GM19455 (cell line): ENCODE results near the gene CPEB3.
"Not testable (repeated sequence)": the region's sequence is repeated elsewhere in the genome, so short reads cannot be mapped to it uniquely, and the experiment has no call there.

ENCODE experiments used
- ATAC-seq: cut with Tn5 transposase; IDR thresholded peaks from one replicate; pipeline ENCODE4 v1.9.1; 2021; ENCODE audit not compliant: unreplicated experiment

CPEB3 gene

DNA sequence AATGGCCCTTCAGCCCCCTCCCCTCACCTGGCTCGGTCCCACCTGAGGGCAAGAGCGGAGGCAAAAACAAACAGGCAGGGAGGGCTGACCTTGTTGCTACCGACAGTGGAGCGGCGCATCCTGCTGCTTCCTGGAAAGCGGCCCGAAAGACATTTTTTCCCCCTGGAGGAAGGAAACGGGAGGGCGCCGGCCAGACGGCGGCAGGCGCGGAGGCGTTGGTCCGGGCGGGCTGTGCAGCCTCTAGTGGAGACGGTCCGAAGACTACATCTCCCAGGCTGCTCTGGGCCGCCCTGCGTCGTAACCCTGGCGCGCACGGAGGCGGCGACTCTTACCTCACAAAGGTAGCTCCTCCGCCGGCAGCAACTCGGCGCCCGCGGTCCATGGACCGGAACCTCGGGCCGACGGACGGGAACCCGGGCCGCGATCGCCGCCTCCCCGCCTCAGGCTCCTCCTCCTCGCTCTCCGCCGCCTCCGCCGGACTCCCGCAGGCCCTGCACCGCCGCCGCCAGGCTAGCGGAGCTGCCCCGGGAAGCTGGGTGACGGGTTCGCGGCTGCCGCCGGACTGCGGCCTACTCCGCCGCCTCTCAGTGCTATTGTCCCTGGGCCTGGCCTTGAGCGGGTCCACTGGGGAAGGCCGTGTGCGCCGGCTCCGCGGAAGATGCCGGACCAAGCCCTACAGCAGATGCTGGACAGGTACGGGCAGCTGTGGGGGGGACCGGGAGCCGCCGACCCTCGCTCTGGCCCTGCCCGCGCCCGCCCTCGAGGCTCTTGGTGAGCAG lies at the start of gene CPEB3, which contains the start of gene MARCHF5:
CPEB3 (minus strand) TSS at position 242 of the 779 bp plus-strand sequence. CDS start 50,728 bp downstream, outside the sequence.
MARCHF5 (plus strand) TSS at position 331 of the 779 bp plus-strand sequence; CDS start at position 659, 328 bp downstream.
- peak; percentile 97 for ATAC-seq

DNA sequence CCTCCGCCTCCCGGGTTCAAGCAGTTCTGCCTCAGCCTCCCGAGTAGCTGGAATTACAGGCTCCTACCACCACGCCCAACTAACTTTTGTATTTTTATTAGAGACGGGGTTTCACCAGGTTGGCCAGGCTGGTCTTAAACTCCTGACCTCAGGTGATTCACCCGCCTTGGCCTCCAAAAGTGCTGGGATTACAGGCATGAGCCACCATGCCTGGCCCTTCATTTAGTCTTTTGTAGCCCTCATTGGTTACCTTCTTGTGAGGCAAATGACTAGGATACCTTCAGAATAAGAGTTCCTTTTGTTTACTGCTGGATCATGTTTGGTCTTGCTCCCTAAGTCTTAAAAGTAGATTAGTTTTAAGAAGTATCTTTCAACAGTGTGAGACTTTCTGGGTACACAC lies 39.0 kb upstream of the CPEB3 start:
- not testable (repeated sequence) for ATAC-seq

DNA sequence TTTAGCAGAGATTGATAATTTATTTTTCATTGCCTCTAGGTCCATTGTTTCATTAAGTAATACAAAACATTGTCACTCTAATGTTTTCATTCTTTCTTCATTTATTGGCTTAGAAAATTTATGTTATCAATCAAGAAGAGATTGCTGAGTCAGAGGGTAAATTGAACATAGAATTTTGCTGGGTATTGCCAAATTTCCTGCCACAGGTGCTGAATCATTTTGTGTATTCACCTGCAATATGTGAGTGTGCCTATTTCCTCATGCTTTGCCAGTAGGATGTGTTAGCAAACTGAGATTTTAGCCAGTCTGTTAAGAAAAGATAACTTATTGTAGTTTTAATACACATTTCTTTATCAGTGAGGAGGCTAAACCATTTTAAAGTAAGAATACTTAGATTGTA lies 38.1 kb upstream of the CPEB3 start:
- ATAC-seq: no peak

DNA sequence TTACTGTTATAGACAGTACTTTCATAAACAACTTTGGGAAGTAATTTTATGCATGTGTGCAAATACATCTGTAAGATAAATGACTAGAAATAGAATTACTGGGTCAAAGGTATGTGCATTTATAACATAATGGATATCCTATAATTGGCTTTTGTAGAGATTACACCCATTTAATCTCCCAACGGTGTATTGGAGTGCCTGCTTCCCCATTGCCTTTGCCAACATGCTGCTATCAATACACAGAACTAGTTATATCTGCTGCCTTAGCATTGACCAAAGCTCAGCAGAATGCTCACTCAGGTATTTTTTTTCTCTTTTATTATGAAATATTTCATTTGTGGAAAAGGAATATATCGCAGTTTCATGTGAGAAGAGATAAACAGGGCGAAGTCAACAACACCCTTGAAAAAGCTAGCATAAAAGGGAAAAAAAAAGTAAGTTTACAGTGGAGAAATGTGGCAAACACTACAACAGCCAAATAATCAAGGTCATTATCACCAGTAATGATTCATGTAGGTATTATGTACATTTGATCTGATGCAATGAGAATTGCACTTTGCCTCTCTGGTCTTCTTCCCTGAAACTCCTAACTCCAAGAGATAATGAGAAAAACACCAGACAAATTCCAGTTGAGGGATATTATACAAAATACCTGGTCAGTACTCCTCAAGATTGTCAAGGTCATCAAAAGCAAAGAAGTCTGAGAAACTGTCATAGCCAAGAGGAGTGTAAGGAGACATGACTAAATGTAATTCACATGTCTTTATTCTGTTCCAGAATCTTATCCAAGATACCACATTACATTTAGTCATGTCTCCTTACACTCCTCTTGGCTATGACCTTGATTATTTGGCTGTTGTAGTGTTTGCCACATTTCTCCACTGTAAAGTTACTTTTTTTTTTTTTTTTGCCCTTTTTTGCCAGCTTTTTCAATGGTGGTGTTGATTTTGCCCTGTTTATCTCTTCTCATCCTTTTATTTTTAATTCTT lies 36.9 kb upstream of the CPEB3 start:
- no peak for ATAC-seq

DNA sequence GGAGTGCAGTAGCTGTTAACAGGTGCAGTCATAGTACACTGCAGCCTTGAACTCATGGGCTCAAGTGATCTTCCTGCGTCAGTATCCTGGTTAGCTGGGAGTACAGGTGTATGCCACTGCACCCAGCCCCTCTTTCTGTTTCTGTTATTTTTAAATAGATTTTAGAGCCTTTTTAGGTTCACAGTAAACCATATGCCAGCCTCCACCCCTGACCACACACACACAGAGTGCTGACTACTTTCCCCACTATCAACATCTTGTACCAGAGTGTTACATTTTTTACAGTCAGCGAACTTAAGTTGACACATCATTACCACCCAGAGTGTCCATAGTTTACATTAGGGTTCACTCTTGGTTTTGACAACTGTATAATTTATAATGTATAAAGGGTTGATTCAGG lies 32.2 kb upstream of the CPEB3 start:
- ATAC-seq: no peak

DNA sequence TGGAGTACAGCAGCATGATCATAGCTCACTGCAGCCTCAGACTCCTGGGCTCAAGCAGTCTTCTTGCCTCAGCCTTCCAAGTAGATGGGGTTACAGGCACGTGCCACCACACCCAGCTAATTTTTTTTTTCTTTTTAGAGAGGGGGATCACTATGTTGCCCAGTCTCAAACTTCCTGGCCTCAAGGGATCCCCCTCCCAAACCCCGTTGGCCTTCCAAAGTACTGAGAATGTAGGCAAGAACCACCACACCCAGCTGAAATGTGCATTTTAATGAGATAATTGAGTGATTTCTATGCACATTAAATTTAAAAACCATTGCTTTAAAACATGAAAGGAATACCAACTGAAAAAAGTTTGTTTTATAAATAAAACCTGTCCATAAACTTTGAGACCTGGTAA lies 25.7 kb upstream of the CPEB3 start:
- no peak for ATAC-seq

DNA sequence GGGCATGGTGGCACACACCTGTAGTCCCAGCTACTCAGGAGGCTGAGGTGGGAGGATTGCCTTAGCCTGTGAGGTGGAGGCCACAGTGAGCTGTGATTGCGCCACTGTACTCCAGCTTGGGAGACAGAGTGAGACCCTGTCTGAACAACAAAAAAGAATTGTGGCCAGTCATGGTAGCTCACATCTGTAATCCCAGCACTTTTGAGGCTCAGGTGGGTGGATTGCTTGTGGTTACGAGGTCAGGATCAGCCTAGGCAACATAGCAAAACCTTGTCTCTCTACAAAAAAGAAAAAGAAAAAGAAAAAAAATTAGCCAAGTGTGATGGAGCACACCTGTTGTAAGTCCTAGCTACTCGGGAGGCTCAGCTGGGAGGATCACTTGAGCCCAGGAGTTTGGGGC lies 22.9 kb upstream of the CPEB3 start:
- no peak for ATAC-seq

DNA sequence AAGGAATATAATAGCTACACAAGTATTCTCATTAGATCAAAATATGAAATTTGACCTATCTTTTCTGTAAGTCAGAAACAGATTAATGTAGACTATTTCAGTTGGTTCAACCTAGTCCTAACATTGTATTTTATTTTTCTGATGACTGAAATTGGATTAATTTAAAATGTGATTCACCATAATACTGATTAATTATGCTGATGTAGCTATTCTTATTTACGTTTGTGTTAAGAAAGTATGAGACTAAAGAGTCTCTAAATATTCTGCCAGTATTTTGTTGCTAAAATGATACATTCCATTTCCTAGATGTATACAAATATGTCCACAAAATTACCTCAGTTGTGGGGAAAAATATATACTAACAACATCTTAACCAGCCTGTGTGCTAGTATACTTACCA lies 18.4 kb upstream of the CPEB3 start:
- ATAC-seq: no peak

DNA sequence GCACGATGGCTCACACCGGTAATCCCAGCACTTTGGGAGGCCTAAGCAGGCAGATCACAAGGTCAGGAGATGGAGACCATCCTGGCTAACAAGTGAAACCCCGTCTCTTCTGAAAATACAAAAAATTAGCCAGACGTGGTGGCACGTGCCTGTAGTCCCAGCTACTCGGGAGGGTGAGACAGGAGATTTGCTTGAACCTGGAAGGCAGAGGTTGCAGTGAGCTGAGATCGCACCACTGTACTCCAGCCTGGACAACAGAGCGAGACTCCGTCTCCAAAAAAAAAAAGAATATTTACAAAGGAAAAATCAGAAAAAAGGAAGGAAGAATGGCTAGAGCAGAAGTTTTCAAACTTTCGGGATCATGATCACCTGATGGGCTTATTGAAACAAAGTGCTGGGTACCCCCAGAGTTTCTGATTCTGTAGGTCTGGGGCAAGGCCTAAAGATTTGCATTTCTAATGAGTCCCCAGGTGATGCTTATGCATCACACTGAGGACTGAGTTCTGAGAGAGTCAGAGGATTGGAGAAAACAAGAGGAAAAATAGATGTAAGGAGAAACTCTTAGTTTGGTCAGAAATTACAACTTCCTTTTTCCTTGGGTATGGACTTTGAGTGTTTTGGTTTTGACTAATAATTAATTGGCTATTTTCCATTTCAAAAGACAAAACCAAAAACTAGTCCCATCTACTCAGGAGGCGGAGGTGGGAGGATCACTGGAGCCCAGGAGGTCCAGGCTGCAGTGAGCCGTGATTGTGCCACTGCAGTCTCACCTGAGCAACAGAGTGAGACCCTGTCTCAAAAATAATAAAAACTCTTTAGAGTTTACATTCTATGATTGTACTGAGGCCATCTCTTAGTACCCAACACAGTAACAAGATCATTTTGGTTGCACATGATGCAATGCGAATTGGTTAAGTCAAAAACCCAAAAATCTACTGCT lies 14.5 kb upstream of the CPEB3 start:
- ATAC-seq: no peak

DNA sequence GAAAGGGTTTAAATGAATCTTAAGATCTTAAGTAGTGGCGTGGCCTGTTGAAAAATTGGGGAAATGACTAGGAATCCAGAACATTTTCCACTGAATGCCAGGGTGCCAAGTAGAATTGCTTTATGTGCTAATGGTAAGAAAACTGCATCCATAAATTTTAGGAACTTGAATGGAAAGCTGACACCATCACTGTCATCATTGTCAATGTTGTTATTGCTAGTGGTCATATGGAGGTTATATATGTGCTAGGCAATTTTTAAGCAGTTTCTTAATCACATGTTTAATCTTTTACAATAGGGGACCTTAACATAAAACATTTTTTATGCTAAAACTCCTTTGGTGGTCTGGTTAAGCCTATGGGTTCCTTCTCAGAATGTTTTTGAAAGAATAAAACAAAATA lies 13.2 kb upstream of the CPEB3 start:
- no peak for ATAC-seq

DNA sequence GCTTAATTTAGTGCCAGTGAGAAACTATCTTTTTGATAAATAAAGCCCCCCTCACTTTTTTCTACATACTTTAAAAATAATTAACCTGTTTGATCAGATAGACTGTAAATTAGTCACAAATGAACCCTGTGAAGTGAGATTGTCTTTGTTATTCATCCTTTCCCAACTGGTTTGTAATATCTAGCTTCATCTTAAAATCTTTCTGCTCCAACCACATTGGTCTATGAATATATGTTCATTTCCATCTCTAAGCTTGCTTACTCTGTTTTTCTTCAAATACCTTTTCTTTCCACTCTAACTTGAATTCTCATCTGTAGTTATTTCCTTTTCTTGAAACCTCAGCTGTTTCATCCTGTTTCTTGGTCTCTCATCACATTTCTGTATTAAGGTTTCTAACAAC lies 12.2 kb upstream of the CPEB3 start:
- no peak for ATAC-seq

DNA sequence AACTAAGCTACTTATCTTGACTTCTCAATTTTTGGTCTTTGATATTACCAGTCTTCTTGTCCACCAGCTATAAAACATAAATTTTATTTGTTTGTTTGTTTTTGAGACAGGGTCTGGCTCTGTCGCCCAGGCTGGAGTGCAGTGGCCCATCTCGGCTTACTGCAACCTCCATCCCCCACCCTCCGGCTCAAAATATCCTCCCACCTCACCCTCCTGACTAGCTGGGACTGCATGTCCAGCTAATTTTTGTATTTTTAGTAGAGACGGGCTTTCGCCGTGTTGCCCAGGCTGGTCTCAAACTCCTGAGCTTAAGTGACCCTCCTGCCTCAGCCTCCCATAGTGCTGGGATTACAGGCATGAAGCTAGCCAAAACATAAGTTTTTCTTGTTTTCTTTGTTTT lies 7.6 kb upstream of the CPEB3 start:
- ATAC-seq: no peak

DNA sequence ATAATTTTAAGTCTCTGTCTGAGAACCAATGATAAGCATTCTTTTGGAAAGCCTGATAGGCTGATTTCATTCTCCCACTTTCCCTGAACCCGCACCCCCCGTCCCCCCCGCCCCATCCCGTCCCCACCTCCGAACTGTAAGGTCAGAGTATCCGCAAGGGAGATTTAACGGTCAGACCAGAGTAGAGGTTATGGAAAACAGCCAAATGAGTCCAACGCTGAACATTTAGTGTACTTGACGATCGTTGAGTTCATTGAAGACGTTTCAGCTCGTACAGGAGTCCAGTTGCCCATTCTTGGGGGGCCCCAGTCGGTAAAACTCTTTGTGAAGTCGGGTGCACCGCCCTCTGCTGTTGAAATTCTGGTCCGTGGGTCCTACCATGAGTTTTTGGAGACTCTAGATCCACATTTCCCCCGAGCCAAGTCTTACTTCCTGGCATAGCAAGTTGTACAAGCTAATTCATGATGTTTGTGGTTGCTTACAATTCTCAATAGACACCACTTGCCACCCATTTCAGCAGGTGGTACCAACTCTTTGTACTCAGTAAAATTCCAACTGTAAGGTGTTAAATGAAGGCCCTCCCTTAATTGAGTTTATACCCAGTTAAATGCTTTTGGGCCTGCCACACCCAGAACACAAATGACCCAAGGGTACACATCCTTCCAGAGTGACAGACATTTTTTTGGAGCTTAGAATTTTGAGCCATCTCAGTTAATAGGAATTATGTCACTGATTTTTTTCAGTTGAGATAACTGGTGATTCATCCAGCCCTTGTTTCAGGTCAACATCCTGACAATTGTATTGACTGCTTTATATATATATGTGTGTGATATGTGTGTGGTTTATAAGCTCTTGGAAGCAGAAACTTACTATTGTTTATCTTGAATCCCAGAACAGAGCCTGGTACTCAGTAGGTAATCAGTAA lies 1.3 kb upstream of the CPEB3 start:
- no peak for ATAC-seq

DNA sequence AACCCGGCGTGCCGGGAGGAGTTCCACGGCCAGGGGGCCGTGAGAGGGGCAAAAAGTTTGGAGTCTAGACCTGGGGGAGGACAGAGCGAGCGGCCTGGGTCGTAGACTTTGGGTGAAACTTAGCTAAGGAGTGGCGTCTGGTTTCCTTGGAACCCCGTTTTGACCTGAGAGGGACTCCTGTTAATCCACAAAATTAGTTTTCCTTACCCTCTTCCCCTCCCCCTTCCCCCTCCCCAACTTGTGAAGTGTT lies 663 bp upstream of the CPEB3 start:
- peak; percentile 22 for ATAC-seq

DNA sequence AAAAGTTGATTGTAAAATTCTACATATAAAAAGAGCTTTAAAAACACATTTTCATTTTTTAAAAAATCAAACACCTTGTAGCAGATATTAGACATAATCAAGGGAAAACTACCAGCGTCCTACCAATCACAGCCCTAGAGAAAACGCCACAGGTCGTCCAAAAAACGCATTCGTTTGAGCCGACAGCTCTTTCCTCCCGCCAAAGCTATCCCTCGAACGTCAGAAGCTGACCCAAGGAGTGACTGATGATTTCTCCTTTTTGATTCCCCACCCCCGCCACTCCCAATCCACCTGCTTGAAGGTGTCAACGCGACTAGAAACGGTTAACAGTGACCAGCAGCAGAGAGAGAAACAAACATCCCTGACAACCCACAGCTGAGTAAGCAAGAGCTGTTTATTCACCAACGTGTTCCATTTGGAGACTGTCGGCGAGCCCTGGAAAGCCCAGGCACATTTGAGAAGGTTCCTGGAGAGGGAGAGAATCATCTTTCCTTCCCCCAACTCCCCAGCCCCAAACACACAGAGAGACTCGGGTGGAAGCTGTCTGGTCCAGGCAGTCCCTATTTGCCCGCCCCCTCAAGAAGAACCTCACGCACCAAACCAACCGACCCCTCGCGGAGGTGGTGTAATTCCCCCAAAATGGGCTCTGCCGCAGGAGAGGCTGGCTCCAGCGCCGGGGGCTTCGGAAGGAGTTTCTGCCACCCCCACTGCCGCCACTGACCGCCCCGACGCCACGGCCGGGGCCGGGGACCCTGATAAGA lies 622 bp downstream of the CPEB3 start:
- ATAC-seq: peak; percentile 9

DNA sequence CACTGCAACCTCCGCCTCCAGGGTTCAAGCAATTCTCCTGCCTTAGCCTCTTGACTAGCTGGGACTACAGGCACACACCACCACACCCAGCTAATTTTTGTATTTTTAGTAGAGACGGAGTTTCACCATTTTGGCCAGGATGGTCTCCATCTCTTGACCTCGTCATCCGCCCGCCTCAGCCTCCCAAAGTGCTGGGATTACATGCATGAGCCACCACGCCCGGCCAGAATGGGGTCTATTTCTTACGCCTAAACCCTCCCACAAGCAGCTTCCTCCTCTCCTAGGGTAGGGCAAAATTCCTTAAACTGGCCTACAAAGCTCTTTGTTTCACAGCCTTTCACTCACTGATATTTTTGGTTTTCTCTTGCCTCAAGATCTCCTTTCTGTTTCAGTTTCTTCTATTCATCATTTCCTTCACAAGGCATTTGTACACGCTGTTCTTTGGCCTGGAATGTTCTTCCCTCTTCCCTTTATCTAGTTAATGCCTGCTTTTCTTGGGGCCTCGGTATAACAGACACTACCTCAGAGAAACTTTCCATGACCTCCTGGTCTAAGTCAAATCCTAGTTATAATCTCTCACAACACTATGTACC lies 6.7 kb downstream of the CPEB3 start:
- ATAC-seq: no peak

DNA sequence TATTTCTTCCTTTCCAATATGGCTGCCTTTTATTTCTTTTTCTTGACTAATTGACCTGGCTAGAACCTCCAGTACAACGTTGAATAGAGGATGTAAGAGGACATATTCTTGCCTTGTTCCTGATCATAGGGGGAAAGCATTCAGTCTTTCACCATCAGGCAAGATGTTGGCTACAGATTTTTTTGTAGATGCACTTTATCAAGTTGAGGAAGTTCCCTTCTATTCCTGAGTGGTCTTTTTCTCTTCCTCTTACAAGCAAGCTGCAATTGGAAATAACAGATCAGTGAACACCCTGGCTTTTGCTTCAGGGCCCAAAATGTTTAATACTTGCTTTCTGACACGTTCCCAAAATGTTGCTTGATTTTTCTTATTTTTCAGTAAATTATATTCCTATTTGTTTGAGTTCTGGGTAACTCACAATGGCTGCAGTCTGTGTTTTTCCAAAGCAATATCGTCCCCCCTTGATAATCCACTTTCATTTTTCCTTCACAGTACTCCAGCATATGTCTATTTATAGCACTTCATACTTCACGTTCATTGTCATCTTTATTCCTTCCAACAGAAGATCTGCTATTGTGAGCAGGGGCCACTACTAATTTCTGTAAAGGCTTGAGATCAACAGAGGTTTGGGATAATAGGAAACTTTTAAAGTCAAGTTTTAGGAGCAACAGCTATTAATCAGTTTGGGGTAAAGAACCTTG lies 11.7 kb downstream of the CPEB3 start:
- no peak for ATAC-seq

DNA sequence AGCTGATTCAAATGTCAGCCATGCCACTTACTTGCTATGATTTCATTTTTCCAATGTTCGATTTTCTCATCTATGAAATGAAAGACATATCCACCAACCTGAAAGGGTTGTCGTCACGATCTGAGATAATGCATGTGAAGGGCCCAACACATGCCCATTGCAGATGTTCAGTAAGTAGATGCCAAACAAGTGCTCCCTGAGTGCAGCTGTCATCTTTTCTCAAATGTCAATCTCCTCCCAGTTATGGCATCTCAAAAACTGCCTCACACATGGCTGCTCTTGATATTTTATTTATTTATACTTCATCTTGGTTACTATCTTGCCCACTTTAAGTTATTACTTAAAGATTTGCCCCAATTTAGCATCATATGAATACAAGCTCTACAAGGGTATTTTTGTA lies 16.8 kb downstream of the CPEB3 start:
- ATAC-seq: no peak
